ENCODE data around the gene ZNF827.

- TF ChIP-seq EZH2phosphoT487 (IDR thresholded peaks at IDR 0.05; ENCODE audit: low read depth, severe bottlenecking, unreplicated experiment) (no peak), CTCF (IDR thresholded peaks at IDR 0.05; ENCODE audit: poor library complexity) (no peak)
These were observed 1.4 kb downstream of the ZNF827 start for GRCh38 chr4:145936997-145937901.
